CD4-positive, alpha-beta T cell (primary cell): ENCODE results near the gene CLSTN2. TPM values are rescaled to one million over a fixed set of nuclear protein-coding genes. Genes with fewer than 3 reads are reported as not detected.

ENCODE experiments used
- ATAC-seq: fragments of 200-7000 bp; cut with Tn5 transposase; one replicate; pipeline ENCODE4 v1.10.0; 2022; ENCODE audit warnings: mild to moderate bottlenecking; ENCODE audit not compliant: poor library complexity
- CTCF ChIA-PET: fragments of 350-600 bp; sonication (Branson Sonifier 250); formaldehyde crosslinking; loops from one replicate; lab custom pipeline; 2021; ENCODE audit warnings: antibody characterized with exemption, inconsistent platforms; lab: Charles Lee
- POLR2A ChIA-PET: fragments of 350-600 bp; sonication (Branson Sonifier 250); formaldehyde crosslinking; loops from one replicate; lab custom pipeline; 2021; ENCODE audit warnings: antibody characterized with exemption, inconsistent platforms; lab: Charles Lee
- DNase-seq, 14 experiments: peaks; one replicate each; pipeline ENCODE4 v3.0.0-alpha.2; 2013 to 2020; ENCODE audit warnings: mixed read lengths in 2 of 14
- H3K27ac ChIP-seq, 2 donors: one replicate each; pipeline versions ENCODE4 v1.5.1 to v1.7.0; 2013; ENCODE audit warnings: low read length in 2 of 2, low read depth in 1 of 2, mild to moderate bottlenecking in 1 of 2
- H3K27me3 ChIP-seq, 2 experiments: 1 replicate in 1 of 2; 2 replicates in 1 of 2; pipeline versions ENCODE4 v1.6.1 to v1.7.0; 2013; ENCODE audit warnings: low read length in 2 of 2, control low read depth in 1 of 2, mild to moderate bottlenecking in 1 of 2, moderate library complexity in 1 of 2; ENCODE audit not compliant: insufficient read depth in 2 of 2, control insufficient read depth in 1 of 2
- H3K36me3 ChIP-seq: one replicate; pipeline ENCODE4 v1.6.1; 2013; ENCODE audit warnings: low read length, control low read depth; ENCODE audit not compliant: insufficient read depth
- H3K4me1 ChIP-seq: one replicate; pipeline ENCODE4 v1.6.1; 2013; ENCODE audit warnings: low read length, control low read depth; ENCODE audit not compliant: insufficient read depth
- H3K4me3 ChIP-seq: one replicate; pipeline ENCODE4 v1.5.1; 2013; ENCODE audit warnings: mild to moderate bottlenecking, low read length, moderate library complexity
- H3K9me3 ChIP-seq, 2 experiments: 1 replicate in 1 of 2; 2 replicates in 1 of 2; pipeline versions ENCODE4 v1.6.1 to v1.7.0; 2013; ENCODE audit warnings: low read length in 2 of 2, mild to moderate bottlenecking in 2 of 2, control low read depth in 1 of 2, moderate library complexity in 1 of 2; ENCODE audit not compliant: control insufficient read depth in 1 of 2, insufficient read depth in 1 of 2
- H3K27ac Mint-ChIP-seq: one replicate; pipeline ENCODE4 v1.8.0; 2020; ENCODE audit warnings: mixed read lengths
- H3K27me3 Mint-ChIP-seq: one replicate; pipeline ENCODE4 v1.8.0; 2021; ENCODE audit warnings: mixed read lengths
- H3K36me3 Mint-ChIP-seq: one replicate; pipeline ENCODE4 v1.8.0; 2021; ENCODE audit warnings: low read depth, mixed read lengths
- H3K4me1 Mint-ChIP-seq: one replicate; pipeline ENCODE4 v1.8.0; 2021; ENCODE audit warnings: low read depth, mixed read lengths
- H3K4me3 Mint-ChIP-seq: one replicate; pipeline ENCODE4 v1.8.0; 2020; ENCODE audit warnings: mild to moderate bottlenecking, mixed read lengths
- H3K9me3 Mint-ChIP-seq: one replicate; pipeline ENCODE4 v1.8.0; 2020; ENCODE audit warnings: mixed read lengths
- CTCF ChIP-seq: fragments of 200-600 bp; IDR thresholded peaks from one replicate; pipeline ENCODE4 v1.8.0; 2022; ENCODE audit warnings: antibody characterized with exemption, mild to moderate bottlenecking
- intact Hi-C, 2 experiments: fragments of 100-400 bp; cut with DNase I in 1 of 2; cut with micrococcal nuclease in 1 of 2; formaldehyde crosslinking; loops; one replicate each; pipeline versions ENCODE4 v1.15.1 to v1.9.0; 2023 to 2025; cut with DNase I, micrococcal nuclease
- total RNA-seq, 174 experiments: library from RNA in 2 of 174; stranded (reverse) in 2 of 174; gene quantifications; one replicate each; pipeline ENCODE4 v1.2.3 and lab custom pipeline; 2021 to 2026

Gene CLSTN2
- total RNA-seq, 2 experiments from 2014 or later, result not detected

- Mint-ChIP-seq H3K36me3 (no peaks in the 10 kb centered on the region), H3K4me3 (no peak overlapping the region), H3K27me3 (peaks cover 5% of the 10 kb centered on the region), H3K9me3 (no peaks in the 10 kb centered on the region), H3K27ac (no peak overlapping the region), H3K4me1 (no peaks in the 10 kb centered on the region)
- intact Hi-C loops, result no loop called here
- Histone ChIP-seq H3K27me3 (no peaks in the 10 kb centered on the region), H3K36me3 (no peaks in the 10 kb centered on the region), H3K4me1 (no peaks in the 10 kb centered on the region), H3K4me3 (no peak overlapping the region), H3K9me3 (peaks cover 0 to 4% of the 10 kb centered on the region in 2 experiments), H3K27ac (no peak overlapping the region)
- ATAC-seq (no peak), DNase-seq (no peak)
- ChIA-PET CTCF (no interaction called here), POLR2A (no interaction called here)
- TF ChIP-seq CTCF, result no peak
Observed at GRCh38 chr3:140020541-140020940, 85.6 kb downstream of the CLSTN2 start.

- no peaks in the 10 kb centered on the region for H3K36me3 Mint-ChIP-seq
- no peak overlapping the region for H3K4me3 Mint-ChIP-seq
- Histone ChIP-seq H3K4me1 (no peaks in the 10 kb centered on the region), H3K27me3 (no peaks in the 10 kb centered on the region), H3K4me3 (no peak overlapping the region), H3K27ac (no peak overlapping the region), H3K9me3 (peaks cover 0 to 4% of the 10 kb centered on the region in 2 experiments), H3K36me3 (no peaks in the 10 kb centered on the region)
- no peaks in the 10 kb centered on the region for H3K4me1 Mint-ChIP-seq
- CTCF ChIA-PET, result no interaction called here
- no peak for DNase-seq
- no peaks in the 10 kb centered on the region for H3K9me3 Mint-ChIP-seq
- no peak overlapping the region for H3K27ac Mint-ChIP-seq
- intact Hi-C loops, result no loop called here
- H3K27me3 Mint-ChIP-seq, result peaks cover 5% of the 10 kb centered on the region
- no peak for TF ChIP-seq CTCF
- POLR2A ChIA-PET, result no interaction called here
- no peak for ATAC-seq
Observed at GRCh38 chr3:140021269-140021668, 86.3 kb downstream of the CLSTN2 start.

- Histone ChIP-seq H3K4me3 (no peak overlapping the region), H3K4me1 (no peaks in the 10 kb centered on the region), H3K27ac (no peak overlapping the region), H3K36me3 (no peaks in the 10 kb centered on the region), H3K27me3 (no peaks in the 10 kb centered on the region), H3K9me3 (peaks cover 0 to 4% of the 10 kb centered on the region in 2 experiments)
- Mint-ChIP-seq H3K4me1 (no peaks in the 10 kb centered on the region), H3K4me3 (no peak overlapping the region), H3K9me3 (no peaks in the 10 kb centered on the region), H3K27me3 (peaks cover 5% of the 10 kb centered on the region), H3K27ac (no peak overlapping the region), H3K36me3 (no peaks in the 10 kb centered on the region)
- intact Hi-C loops, result no loop called here
- CTCF ChIA-PET, result no interaction called here
- TF ChIP-seq CTCF, result no peak
- ATAC-seq, result no peak
- no peak for DNase-seq
- POLR2A ChIA-PET, result no interaction called here
Observed at GRCh38 chr3:140022066-140022770, 87.2 kb downstream of the CLSTN2 start.
